HepG2 (cell line): ENCODE data around the gene ZKSCAN1. TPM values are rescaled to one million over a fixed set of nuclear protein-coding genes. Genes with fewer than 3 reads are reported as not detected.

ENCODE experiments used
- ARID5B ChIP-seq: IDR thresholded peaks from 2 replicates; pipeline ENCODE4 v1.4.0; 2020; ENCODE audit warnings: mild to moderate bottlenecking, missing genetic modification reagents
- FOXP4 ChIP-seq: sonication (generic); formaldehyde crosslinking; IDR thresholded peaks from 2 replicates; pipeline ENCODE4 v1.4.0; 2020; ENCODE audit warnings: missing genetic modification reagents
- HNF4A ChIP-seq: sonication (generic); formaldehyde crosslinking; IDR thresholded peaks from 2 replicates; pipeline ENCODE4 v1.4.0; 2020; ENCODE audit warnings: missing genetic modification reagents
- PHF8 ChIP-seq: sonication (generic); formaldehyde crosslinking; IDR thresholded peaks from 2 replicates; pipeline ENCODE4 v1.5.0; 2020; ENCODE audit warnings: missing genetic modification reagents
- POLR2A ChIP-seq, 2 experiments: IDR thresholded peaks; 2 replicates each; pipeline ENCODE4 v1.6.1; 2011; ENCODE audit warnings: low read depth in 2 of 2, low read length in 2 of 2, mild to moderate bottlenecking in 1 of 2, moderate library complexity in 1 of 2; ENCODE audit not compliant: insufficient read depth in 1 of 2
- XRCC5 ChIP-seq: fragments of 200-400 bp; formaldehyde crosslinking; optimal IDR thresholded peaks from 2 replicates; pipeline ENCODE3; 2017; ENCODE audit warnings: mild to moderate bottlenecking, low read length
- ZKSCAN5 ChIP-seq: sonication (generic); formaldehyde crosslinking; IDR thresholded peaks from 2 replicates; pipeline ENCODE4 v1.5.1; 2020; ENCODE audit warnings: mild to moderate bottlenecking, missing genetic modification reagents
- ZNF232 ChIP-seq: sonication (generic); formaldehyde crosslinking; IDR thresholded peaks from 2 replicates; pipeline ENCODE4 v1.4.0; 2020; ENCODE audit warnings: missing genetic modification reagents, borderline replicate concordance
- ZNF350 ChIP-seq: sonication (generic); formaldehyde crosslinking; IDR thresholded peaks from 2 replicates; pipeline ENCODE4 v1.4.0; 2020; ENCODE audit warnings: mild to moderate bottlenecking, low read depth, missing genetic modification reagents, borderline replicate concordance
- ZNF362 ChIP-seq: sonication (generic); formaldehyde crosslinking; IDR thresholded peaks from 2 replicates; pipeline ENCODE4 v1.4.0; 2020; ENCODE audit warnings: missing genetic modification reagents, mild to moderate bottlenecking, borderline replicate concordance
- ZNF407 ChIP-seq: sonication (generic); formaldehyde crosslinking; IDR thresholded peaks from one replicate; pipeline ENCODE4 v1.5.1; 2020; ENCODE audit warnings: mild to moderate bottlenecking, missing genetic modification reagents; ENCODE audit errors: not compliant biosample characterization
- ZNF607 ChIP-seq: sonication (generic); formaldehyde crosslinking; IDR thresholded peaks from 2 replicates; pipeline ENCODE4 v1.5.1; 2020; ENCODE audit warnings: missing genetic modification reagents, mild to moderate bottlenecking, borderline replicate concordance
- polyA plus RNA-seq, 8 experiments: library from polyadenylated mRNA; depleted of rRNA in 3 of 8; stranded (reverse) in 7 of 8; unstranded in 1 of 8; fragments of >200 nt; fragmentation: Illumina TruSeq in 4 of 8; extraction: Trizol in 4 of 8; gene quantifications; 2 replicates each; pipeline versions ENCODE4 v1.2.1 to v1.2.3, GENCODE V29; 2011 to 2016; ENCODE audit warnings: low read depth in 4 of 8, missing spikeins in 1 of 8, mixed read lengths in 1 of 8; ENCODE audit not compliant: insufficient read depth in 1 of 8
- total RNA-seq, 5 experiments: library from RNA; depleted of rRNA; stranded (reverse); fragments of >200 nt; fragmentation: Illumina TruSeq; extraction: Trizol; gene quantifications; 2 replicates each; pipeline ENCODE4 v1.2.3, GENCODE V29; 2016; ENCODE audit warnings: low read depth in 1 of 5

The ZKSCAN1 gene
- total and polyA plus RNA-seq, 2 of the 13 experiments (the other 11 are each of a cell fraction or from before 2014, with no cell fraction given): 46.4 to 60.6 TPM

GRCh38 chr7:99975782-99976521 lies 39.4 kb upstream of the ZKSCAN1 start, which contains the start of gene AZGP1 (continued):
- TF ChIP-seq ZNF362 (CRISPR knock-in tag): peak; percentile 94
- peak; percentile 60 to 88 for TF ChIP-seq POLR2A (IDR thresholded peaks at IDR 0.05; ENCODE audit: insufficient read depth in 1 of 2, low read depth in 2 of 2, low read length in 2 of 2)
- peak; percentile 41; the same call in 1 of the 2 replicates for TF ChIP-seq PHF8 (CRISPR knock-in tag)
- TF ChIP-seq XRCC5: peak; percentile 52
- no peak for TF ChIP-seq ZNF607 (CRISPR knock-in tag)
- peak; percentile 70 for TF ChIP-seq HNF4A (CRISPR knock-in tag)
- peak; percentile 89 for TF ChIP-seq ZKSCAN5 (CRISPR knock-in tag)
- TF ChIP-seq ZNF350 (CRISPR knock-in tag): peak; percentile 69
- TF ChIP-seq ZNF232 (CRISPR knock-in tag): no peak
- peak; percentile 54; the same call in 1 of the 2 replicates for TF ChIP-seq ARID5B (CRISPR knock-in tag)
- peak; percentile 32; the same call in 1 of the 2 replicates for TF ChIP-seq FOXP4 (CRISPR knock-in tag)
- TF ChIP-seq ZNF407: peak; percentile 51
